Skeletal muscle satellite cell (primary cell): ENCODE results near the gene AMN.

Experiments used
- H3K27me3 ChIP-seq: 2 replicates; pipeline ENCODE4 v1.7.0; 2013; ENCODE audit warnings: low read length; ENCODE audit not compliant: control insufficient read depth, insufficient read depth
- H3K36me3 ChIP-seq: 2 replicates; pipeline ENCODE4 v1.7.0; 2013; ENCODE audit warnings: mild to moderate bottlenecking, control low read depth, low read length; ENCODE audit not compliant: insufficient read depth
- H3K4me1 ChIP-seq: 2 replicates; pipeline ENCODE4 v1.7.0; 2013; ENCODE audit warnings: low read length; ENCODE audit not compliant: control insufficient read depth, insufficient read depth
- H3K4me2 ChIP-seq: 2 replicates; pipeline ENCODE4 v1.7.0; 2013; ENCODE audit warnings: mild to moderate bottlenecking, low read length
- H3K4me3 ChIP-seq: 2 replicates; pipeline ENCODE4 v1.7.0; 2013; ENCODE audit warnings: low read length
- H3K9ac ChIP-seq: 2 replicates; pipeline ENCODE4 v1.7.0; 2013; ENCODE audit warnings: mild to moderate bottlenecking, low read depth, low read length, moderate library complexity
- H3K9me3 ChIP-seq: replicated peaks from 2 replicates; pipeline ENCODE4 v1.7.0; 2013; ENCODE audit warnings: mild to moderate bottlenecking, control low read depth, low read length

The AMN gene

GRCh38 chr14:102952276-102952675 is 29.8 kb downstream of the AMN start:
- no peaks in the 10 kb centered on the region for H3K9me3 ChIP-seq
- peaks cover 81% of the 10 kb centered on the region for H3K36me3 ChIP-seq
- peaks cover 42% of the 10 kb centered on the region for H3K4me1 ChIP-seq
- H3K9ac ChIP-seq, result no peak overlapping the region
- H3K27me3 ChIP-seq, result no peaks in the 10 kb centered on the region
- H3K4me3 ChIP-seq, result no peak overlapping the region
- H3K4me2 ChIP-seq, result no peak overlapping the region

- Histone ChIP-seq H3K9me3 (no peaks in the 10 kb centered on the region), H3K4me1 (peaks cover 44% of the 10 kb centered on the region)
These were observed 30.6 kb downstream of the AMN start for GRCh38 chr14:102953100-102953499.

GRCh38 chr14:102954081-102954789 is 31.8 kb downstream of the AMN start:
- Histone ChIP-seq H3K4me3 (no peak overlapping the region), H3K27me3 (no peaks in the 10 kb centered on the region), H3K4me1 (peaks cover 38% of the 10 kb centered on the region), H3K4me2 (no peak overlapping the region), H3K9ac (no peak overlapping the region), H3K36me3 (peaks cover 84% of the 10 kb centered on the region), H3K9me3 (no peaks in the 10 kb centered on the region)

More at GRCh38 chr14:102953100-102953499, 30.6 kb downstream of the AMN start:
- no peak overlapping the region for H3K4me3 ChIP-seq
- no peak overlapping the region for H3K9ac ChIP-seq
- peaks cover 84% of the 10 kb centered on the region for H3K36me3 ChIP-seq
- no peak overlapping the region for H3K4me2 ChIP-seq
- no peaks in the 10 kb centered on the region for H3K27me3 ChIP-seq

- Histone ChIP-seq H3K27me3 (no peaks in the 10 kb centered on the region), H3K9ac (no peak overlapping the region), H3K4me2 (no peak overlapping the region), H3K4me1 (peaks cover 23% of the 10 kb centered on the region), H3K4me3 (no peak overlapping the region), H3K9me3 (no peaks in the 10 kb centered on the region), H3K36me3 (peaks cover 81% of the 10 kb centered on the region)
These were observed 33.4 kb downstream of the AMN start for GRCh38 chr14:102955636-102956408.

- no peak overlapping the region for H3K4me2 ChIP-seq
- H3K36me3 ChIP-seq, result peaks cover 85% of the 10 kb centered on the region
- H3K27me3 ChIP-seq, result no peaks in the 10 kb centered on the region
- H3K4me1 ChIP-seq, result peaks cover 9% of the 10 kb centered on the region
- H3K4me3 ChIP-seq, result no peak overlapping the region
- no peaks in the 10 kb centered on the region for H3K9me3 ChIP-seq
- H3K9ac ChIP-seq, result no peak overlapping the region
These were observed 34.8 kb downstream of the AMN start for GRCh38 chr14:102957222-102957621.

GRCh38 chr14:102958461-102958860 is 36.0 kb downstream of the AMN start:
- Histone ChIP-seq H3K4me1 (peaks cover 3% of the 10 kb centered on the region), H3K4me3 (no peak overlapping the region), H3K36me3 (peaks cover 84% of the 10 kb centered on the region), H3K27me3 (no peaks in the 10 kb centered on the region), H3K9ac (no peak overlapping the region), H3K9me3 (no peaks in the 10 kb centered on the region), H3K4me2 (no peak overlapping the region)

- H3K9me3 ChIP-seq, result no peaks in the 10 kb centered on the region
- peaks cover 84% of the 10 kb centered on the region for H3K36me3 ChIP-seq
- no peak overlapping the region for H3K9ac ChIP-seq
- H3K4me1 ChIP-seq, result peaks cover 4% of the 10 kb centered on the region
- no peak overlapping the region for H3K4me2 ChIP-seq
- H3K4me3 ChIP-seq, result no peak overlapping the region
- H3K27me3 ChIP-seq, result no peaks in the 10 kb centered on the region
These were observed 39.7 kb downstream of the AMN start for GRCh38 chr14:102962111-102962627.

- no peaks in the 10 kb centered on the region for H3K9me3 ChIP-seq
These were observed 41.8 kb downstream of the AMN start for GRCh38 chr14:102964152-102964730.

GRCh38 chr14:102965282-102965681 is 42.8 kb downstream of the AMN start:
- Histone ChIP-seq H3K4me1 (peaks cover 4% of the 10 kb centered on the region), H3K4me2 (no peak overlapping the region), H3K9ac (no peak overlapping the region), H3K4me3 (no peak overlapping the region), H3K27me3 (no peaks in the 10 kb centered on the region), H3K36me3 (peaks cover 90% of the 10 kb centered on the region), H3K9me3 (no peaks in the 10 kb centered on the region)

More at GRCh38 chr14:102964152-102964730, 41.8 kb downstream of the AMN start:
- Histone ChIP-seq H3K9ac (no peak overlapping the region), H3K4me1 (peaks cover 4% of the 10 kb centered on the region), H3K4me2 (no peak overlapping the region), H3K36me3 (peaks cover 88% of the 10 kb centered on the region), H3K27me3 (no peaks in the 10 kb centered on the region), H3K4me3 (no peak overlapping the region)

GRCh38 chr14:102965971-102966655 is 43.6 kb downstream of the AMN start:
- Histone ChIP-seq H3K9ac (no peak overlapping the region), H3K4me2 (no peak overlapping the region), H3K36me3 (peaks cover 90% of the 10 kb centered on the region), H3K4me1 (peaks cover 4% of the 10 kb centered on the region), H3K27me3 (no peaks in the 10 kb centered on the region), H3K4me3 (no peak overlapping the region), H3K9me3 (no peaks in the 10 kb centered on the region)
